Measurements from ENCODE around the gene MRPS35.

DNA sequence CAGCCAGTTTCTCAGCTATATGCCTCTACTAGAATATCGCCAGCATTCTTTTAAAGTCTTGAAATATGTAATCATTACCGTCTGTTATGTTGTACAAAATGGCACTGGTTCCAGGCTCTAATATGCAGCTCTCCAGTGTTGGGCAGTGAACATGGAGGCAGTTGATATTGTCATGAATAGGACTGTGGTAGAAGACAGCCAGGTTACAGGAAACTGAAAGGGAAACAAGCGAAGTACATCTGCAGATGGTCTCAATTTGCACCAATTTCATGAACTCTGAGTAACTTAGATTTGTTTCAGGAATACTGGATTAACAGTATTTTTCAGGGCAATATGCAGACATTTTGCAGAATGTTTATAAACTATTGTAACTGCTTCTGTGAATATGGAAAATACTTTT, 56.0 kb downstream of the MRPS35 start:
- TF ChIP-seq, protein P1, sequence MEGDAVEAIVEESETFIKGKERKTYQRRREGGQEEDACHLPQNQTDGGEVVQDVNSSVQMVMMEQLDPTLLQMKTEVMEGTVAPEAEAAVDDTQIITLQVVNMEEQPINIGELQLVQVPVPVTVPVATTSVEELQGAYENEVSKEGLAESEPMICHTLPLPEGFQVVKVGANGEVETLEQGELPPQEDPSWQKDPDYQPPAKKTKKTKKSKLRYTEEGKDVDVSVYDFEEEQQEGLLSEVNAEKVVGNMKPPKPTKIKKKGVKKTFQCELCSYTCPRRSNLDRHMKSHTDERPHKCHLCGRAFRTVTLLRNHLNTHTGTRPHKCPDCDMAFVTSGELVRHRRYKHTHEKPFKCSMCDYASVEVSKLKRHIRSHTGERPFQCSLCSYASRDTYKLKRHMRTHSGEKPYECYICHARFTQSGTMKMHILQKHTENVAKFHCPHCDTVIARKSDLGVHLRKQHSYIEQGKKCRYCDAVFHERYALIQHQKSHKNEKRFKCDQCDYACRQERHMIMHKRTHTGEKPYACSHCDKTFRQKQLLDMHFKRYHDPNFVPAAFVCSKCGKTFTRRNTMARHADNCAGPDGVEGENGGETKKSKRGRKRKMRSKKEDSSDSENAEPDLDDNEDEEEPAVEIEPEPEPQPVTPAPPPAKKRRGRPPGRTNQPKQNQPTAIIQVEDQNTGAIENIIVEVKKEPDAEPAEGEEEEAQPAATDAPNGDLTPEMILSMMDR (IDR thresholded peaks at IDR 0.05): no peak
- TF ChIP-seq POLR2A (IDR thresholded peaks at IDR 0.05): no peak
